Measurements from ENCODE around the gene PPP1R36.

- no peak for TF ChIP-seq CTCF (IDR thresholded peaks at IDR 0.05)
- no peak for TF ChIP-seq EP300 (IDR thresholded peaks at IDR 0.05)
- no peak for TF ChIP-seq POLR2A (IDR thresholded peaks at IDR 0.05)
- TF ChIP-seq POLR2AphosphoS5 (IDR thresholded peaks at IDR 0.05) = no peak
These were observed 24.4 kb upstream of the PPP1R36 start for GRCh38 chr14:64525354-64525753.

All from sigmoid colon (tissue), 4 donors.